ENCODE data around the gene ACBD4.

The ACBD4 gene

DNA sequence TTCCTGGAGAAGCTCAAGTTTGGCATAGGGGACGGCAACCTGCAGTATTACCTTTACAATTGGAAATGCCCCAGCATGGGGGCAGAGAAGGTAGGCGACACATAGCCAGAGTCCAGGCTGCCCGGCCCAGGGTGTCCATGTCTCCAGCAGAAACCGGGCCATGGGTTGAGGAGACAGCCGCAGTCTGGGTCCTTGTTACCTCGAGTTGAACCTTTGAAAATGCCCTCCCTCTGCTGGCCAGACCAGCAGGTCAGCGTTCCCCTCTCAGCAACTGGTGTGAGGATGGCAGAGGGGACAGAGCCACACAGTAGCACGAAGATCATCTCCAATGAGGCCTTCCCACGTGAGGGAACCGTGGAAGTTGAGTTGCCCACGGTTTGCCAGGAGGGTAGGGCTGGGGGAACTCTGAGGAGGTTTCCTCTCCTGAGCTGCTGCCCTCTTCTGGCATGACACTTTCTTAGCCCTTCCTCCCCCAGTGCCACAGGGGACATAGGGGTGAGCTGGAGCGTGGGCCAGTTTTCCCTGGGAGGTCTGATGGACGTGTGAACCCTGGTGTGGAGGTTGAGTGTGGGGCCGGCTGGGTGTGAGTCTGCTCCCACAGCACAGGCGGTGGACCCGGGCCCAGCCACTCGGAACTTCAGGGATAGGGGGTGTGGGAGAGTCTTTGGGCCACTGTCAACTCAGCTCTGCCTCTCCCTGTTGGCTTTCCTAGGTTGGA is 30.4 kb upstream of the ACBD4 start:
- DNase-seq: no peak

DNA sequence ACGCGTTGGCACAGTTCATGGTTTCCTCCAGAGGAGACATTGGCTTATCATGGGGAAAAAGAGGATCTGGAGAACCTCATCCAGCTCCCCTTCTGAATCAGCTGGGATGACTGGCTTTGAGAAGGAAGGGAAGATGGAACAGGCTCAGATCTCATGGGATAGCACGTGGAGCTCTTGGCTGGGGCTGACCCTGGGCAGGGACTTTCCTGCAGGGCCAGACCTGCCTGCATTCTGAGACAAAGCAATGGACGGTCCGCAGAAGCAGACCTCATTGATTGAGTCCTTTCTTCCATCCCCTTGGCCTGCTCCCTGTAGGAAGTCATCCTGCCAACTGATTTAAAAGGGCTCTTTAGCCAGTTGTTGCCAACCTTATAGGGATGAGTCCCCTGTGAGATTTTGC is 29.4 kb upstream of the ACBD4 start:
- no peak for DNase-seq

DNA sequence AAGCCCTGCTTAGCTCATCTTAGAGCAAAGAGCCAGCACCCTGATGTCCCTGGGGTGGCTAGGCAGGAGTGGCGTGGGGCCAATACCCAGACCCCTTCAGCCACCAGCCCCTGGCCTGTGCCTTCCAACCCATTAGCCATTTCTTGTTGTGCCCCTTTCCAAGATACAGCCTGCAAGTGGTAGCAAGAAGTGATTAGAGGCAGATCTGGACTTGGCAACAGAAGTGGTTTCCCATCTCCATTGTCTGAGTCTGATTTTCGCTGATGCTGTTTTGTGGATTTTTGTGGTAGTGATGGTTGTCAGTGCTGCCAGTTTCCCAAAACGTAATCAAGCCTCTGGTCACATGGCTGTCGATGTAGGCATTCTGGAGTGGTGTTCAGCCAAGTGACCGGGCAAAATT is 28.9 kb upstream of the ACBD4 start:
- DNase-seq: no peak

DNA sequence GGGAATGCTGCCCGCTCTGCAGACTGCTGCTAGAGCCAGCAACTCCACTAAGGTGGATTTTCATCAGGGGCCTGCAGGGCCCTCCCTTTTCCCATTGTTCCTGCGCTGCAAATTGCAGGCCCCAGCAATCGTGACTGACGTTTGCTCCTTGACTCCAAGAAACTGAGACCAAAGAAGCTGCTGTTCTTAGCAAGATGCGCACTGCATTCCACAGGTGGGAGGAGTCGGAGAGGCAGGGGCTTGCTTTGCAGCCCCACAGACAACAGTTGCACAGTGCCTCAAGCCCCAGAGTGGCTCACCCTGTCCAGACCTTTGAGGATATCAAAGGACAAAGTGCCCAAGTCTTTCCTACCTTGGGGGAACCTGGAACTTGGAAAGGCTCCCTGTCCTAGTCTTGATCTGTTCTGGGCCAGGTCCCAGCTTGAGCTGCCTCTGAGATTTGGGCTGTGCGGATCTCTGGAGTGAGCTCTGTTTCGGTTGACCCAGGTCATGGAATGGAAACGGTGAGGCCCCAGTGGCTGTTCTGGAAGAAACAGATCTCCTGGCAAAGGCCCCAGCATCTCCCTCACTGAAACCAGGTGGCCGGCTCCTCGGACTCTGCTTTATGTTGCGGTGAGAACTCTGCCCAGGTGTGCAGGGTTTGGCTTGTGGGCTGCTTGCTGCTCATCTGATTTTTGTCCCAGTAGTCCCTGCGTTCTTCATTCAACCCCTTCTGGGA is 28.0 kb upstream of the ACBD4 start:
- no peak for DNase-seq

DNA sequence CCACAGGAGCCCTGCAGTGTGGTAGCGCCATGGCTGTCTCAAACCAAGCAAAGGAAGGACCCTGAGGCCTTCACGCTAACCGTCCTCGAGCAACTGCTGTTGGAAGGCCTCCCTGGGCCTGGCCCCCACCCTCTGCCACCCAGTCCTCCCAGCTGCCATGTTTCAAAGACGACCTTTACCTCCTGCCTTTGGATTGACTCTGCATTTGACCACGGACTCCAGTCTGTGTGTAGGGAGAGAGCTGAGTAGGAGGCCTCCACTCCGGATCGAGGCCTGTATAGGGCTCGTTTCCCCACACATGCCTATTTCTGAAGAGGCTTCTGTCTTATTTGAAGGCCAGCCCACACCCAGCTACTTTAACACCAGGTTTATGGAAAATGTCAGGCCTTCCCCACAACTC is 27.4 kb upstream of the ACBD4 start:
- DNase-seq: no peak

DNA sequence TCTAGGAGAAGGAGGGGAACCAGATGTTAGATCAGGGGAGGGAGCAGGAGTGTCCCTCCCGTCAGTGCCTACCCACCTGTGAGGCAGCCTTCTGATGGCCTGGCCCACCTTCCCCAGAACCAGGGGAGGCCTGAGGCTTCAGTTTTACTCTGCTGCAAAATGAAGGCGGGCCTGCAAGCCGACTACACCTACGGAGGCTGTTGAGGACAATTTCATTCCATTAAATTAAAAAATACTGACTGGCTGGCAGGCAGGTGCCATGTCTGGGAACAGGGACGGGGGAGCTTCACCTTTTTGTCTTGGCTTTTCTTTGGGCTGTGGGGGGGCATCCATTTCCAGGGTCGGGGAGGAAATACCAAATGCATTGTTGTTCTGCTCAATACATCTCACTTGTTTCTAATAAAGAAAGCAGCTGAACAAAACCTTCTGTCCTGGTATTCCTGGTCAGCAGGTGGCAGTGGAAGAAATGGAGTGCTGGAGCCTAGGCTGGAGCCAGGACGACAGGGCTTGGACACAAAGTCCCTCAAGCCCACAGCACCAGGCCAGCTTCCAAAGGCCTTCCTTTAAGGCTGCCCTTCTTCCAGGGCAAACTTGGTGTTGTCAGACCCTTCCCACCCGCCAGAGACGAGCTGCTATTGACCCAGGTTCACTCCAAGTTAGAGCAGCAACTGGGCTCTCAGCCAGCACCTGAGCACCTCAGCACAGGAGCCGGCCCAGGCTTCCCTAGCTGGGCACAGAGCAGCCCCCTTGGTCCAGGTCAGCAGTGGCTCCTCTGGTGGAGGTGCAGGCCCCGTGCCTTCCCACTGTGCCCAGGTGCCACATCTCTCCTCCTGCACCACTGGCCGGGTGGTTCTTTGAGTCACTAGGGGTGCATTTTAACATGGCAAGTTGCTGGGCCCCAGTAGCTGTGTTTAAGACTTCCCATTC is 26.6 kb upstream of the ACBD4 start:
- DNase-seq: no peak

DNA sequence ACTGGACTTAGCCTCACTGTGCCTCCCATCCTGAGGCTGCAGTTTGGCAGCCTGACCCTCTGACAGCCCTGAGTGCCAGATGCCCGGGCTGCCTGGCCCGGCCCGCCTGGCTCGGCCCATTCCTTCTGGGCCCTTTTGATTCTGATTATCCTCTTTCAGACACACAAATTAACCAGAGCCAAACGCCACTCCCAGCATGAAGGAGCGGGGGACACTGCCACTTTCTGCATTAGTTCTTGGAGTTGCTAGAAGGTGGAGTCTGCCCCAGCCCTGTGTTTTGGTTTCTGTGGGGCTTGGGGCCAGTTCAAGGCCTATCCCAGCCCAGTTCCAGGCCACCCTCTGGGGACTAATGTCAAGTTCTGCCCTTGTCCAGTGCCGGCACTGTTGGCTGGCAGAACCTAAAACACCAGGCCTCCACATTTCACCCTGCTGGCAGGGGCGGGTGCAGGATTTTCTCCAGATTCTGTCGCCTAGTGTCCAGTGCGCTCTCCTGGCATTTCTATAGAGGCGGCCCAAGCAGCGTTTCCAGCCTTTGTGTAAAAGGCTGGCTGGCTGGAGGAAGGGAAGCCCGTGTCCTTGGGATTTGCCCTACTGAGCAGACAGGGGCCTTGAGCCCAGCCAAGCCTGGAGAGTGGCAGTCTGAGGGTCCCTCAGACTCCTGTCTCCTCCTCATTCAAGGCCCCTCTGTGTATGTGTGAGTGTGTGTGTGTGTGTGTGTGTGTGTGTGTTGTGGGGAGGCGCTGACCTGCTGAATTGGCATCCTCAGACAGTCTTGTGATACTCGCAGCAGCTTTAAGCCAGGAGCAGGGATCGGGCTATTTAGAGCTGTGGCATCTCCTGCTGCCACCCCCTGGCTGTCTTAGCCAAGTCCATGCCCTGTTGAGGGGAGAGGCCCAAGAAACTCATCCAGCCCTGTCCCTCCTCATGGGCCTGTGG is 24.5 kb upstream of the ACBD4 start:
- no peak for DNase-seq

DNA sequence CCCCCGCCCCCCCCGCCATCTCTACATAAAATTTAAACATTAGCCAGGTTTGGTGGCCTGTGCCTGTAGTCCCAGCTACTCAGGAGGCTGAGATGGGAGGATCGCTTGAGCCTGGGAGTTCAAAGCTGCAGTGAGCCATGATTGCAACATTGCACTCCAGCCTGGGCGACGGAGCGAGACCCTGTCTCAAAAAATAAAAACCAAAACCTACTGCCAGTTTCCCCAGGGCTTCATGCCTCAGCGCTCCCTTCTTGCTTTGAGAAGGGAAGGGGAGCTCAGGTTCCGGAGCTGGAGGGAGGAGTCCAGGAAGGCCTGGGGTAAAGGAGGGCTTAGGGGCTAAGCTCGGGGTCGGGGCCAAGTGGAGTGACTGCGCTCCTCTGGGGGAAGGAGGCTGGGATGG is 23.6 kb upstream of the ACBD4 start:
- DNase-seq: no peak

DNA sequence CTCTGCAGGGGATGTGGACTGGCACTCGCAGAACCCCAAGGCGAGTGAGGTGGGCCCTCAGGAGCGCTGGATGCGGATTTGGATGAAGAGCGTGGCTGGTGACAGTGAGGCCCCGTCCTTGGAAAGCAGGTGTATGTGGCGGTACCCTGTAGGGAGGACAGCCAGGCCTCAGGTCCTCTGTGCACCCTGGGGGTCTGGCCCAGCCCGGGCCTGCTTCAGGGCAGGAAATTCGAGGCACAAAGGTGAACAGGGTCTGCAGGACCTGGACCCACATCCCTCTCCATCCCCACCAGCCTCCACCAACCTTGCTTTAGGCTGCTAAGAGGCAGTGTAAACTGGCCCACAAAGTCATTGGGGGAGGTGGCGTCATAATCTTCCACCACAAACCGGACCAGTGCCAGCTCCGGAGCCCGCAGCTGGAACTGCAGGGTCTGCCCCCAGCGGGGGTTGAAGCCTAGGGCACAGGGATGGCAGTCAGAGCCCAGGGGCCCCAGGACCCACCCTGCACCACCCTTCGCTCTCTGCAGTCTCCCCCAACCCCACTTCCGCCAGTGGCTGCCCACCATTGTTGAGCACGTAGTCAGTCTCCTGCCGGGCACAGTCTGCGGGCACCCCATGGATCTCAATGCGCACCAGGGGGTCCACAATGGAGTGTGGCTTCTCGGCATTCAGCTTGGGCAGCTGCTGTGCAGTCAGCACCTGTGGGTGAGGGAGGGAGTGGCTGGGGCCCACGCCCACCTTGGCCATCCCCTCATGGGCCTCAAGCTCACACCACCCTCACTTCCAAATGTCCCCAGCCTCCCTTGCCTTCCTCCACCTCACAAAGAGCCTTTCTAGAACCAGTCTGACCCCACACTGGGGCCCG is 22.7 kb upstream of the ACBD4 start:
- no peak for DNase-seq

DNA sequence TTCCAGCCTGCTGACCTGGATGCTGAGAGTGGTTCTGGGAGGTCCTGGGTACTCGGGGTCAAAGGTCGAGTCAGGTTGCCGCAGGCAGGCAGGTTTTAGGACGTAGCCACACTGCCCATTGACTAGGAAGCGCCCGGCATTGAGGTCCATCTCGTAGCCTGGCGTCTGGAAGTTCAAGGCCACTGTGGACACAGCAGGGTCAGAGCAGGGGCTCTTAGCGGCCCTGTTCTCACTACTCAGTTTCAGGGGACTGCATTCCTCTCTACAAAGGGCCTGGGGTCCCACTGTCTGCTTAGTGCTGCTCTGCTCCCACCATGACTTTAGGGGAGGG is 22.1 kb upstream of the ACBD4 start:
- DNase-seq: no peak

DNA sequence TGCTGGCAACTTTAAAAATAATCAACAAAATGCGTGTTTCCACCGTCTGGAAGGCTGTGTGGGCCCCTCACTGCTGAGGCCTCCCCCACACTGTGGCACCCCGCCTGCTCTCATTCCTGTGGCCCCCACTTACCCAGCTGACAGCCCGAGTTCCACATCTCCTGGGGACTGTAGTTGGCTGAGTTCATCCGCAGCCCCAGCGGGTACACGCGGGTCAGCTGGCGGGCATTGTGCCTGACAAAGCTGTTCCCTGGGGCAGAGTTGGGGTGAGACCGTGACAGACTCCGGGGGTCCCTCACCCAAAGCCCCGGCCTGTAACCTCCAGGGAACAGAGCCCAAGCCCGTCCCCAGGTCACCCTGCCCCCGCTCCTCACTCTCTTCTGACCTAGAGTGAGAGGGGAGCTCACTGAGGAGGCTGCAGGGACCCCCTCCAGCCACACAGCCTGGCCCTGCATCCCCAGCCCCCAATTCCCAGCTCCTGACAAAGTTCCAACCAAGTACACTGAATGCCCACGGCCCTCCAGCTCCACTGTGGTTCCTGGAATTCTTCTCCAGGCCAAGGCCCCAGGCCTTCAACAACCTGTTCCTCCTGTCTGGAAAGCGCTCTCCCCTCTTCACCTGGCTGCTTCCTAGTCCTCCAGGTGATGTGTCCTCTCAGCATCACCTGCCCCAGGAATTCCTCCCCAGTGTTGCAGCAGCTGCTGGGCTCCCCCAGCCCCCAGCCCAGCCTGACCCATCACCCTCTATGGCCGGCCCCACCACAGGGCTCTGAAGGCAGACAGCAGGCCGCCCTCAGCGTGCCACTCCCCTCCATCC is 21.2 kb upstream of the ACBD4 start:
- DNase-seq: no peak

DNA sequence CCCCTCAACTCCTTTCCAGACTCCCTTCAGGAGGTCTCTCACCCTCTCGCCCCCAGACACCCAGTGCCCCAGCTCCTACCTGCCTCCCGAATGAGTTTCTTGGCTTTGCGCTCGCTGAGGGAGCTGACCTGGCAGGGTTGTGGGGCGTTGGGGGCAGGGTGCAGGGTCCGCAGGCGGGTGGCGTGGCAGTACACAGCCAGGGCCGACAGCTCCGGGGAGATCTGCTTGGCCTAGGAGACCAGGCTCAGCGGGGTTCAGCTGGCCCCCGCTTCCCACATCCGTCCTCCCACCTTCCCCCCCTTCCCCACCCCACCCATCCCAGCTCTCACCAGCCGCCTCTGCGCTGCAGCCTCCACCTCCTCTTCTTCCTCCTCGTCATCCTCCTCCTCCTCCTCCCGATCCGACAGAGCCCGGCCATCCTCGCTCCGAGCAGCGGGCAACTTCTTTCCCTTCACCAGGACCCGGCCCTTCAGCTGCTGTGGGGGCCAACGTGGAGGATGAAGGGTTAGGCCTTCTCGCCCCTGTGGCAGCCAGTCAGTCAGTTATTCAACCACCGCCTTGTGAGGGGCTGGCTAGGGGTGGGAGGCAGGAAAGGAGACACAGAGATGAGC is 20.4 kb upstream of the ACBD4 start:
- DNase-seq: no peak

DNA sequence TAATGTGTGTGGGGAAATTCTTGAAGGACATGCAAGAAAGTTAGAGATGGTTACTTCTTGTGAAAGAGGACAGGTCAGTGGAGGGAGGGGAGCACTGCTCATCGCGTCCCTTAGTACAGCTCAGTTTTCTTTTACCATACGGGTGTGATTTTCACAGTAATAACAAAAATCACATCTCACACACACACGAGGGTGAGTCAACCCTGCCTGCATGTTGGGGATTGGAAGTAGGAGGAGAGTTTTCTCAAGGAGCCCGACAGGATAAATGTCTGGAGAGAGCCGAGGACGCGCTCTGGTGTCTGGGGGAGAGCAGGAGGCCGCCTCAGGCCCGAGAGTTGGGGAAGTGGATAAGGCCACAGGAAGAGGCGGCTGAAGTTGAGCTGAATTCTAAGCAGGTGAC is 19.6 kb upstream of the ACBD4 start:
- no peak for DNase-seq

DNA sequence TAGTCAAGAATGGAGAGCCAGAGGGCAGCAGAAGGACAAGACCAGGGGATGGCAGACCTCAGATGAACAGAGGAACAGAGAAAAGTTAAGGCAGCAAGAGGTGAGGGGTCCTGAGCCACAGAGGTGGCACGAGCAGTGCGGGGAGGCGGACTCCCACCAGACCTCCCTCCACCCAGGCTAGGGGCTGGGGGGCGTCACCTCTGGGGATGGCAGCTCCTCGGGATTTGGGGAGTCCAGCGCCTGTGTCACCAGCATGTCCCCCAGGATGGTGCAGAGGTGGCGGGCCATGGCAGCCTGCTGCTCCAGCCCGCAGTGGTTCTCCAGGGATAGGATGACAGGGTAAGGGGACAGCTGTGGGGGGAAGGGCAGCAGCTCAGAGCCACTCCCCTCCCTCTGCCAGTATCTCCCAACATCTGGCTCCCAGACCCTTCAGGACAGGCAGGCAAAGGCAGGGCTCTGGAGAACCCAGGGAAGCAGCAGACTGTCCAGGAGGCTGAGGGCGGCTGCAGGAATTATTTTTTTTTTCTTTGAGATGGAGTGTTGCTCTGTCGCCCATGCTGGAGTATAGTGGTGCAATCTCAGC is 19.0 kb upstream of the ACBD4 start:
- DNase-seq: no peak

DNA sequence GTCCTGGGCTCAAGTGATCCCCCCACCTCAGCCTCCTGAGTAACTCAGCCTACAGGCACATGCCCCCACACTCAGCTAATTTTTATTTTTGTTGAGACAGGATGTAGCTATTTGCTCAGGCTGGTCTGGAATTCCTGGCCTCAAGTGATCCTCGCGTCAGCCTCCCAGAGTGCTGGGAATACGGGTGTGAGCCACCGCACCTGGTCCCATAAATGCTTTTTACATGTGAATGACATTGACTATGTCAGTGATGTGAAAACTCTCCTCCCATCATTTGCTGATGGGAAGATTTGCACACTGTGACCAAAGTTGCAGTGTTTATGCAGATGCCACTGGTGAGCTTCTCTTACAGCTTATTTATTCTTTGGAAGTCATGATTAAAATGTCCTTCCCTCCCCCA is 18.2 kb upstream of the ACBD4 start:
- DNase-seq: no peak

DNA sequence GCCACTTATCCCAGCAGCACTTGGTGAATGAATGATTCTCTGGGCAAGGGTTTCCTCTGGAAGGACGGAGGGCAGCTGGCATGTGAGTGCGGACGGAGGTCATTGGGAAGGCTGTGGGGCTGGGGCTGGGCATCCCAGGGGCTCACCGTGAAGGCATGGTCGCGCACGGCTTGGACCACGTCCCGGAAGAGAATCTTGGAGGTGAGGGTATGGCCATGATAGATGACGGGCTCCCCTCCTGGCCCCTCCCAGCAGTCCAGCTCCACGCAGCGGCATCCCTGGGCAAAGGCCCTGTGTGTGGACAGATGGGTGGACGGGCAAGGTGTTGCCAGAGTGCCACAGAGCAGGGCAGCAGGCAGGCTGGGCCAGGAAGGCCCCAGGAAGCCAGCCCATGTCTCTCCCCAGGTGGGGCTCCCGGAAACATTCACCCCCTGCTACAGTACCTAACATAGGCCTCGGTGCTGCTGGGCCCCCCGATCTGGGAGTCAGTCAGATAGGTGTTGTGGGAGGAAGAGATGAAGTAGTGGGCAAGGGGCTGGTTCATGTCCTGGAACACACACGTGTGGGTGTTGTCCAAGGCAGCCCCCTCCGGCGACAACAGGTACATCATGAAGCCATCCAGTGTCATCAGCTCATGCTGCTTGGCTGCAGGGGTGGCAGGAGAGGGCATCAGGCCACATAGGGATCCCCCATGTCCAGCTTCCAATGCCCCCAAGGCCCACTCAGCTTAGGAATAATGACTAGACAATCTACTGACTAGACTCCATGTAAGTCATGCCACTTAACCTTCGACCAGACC is 17.4 kb upstream of the ACBD4 start:
- no peak for DNase-seq

DNA sequence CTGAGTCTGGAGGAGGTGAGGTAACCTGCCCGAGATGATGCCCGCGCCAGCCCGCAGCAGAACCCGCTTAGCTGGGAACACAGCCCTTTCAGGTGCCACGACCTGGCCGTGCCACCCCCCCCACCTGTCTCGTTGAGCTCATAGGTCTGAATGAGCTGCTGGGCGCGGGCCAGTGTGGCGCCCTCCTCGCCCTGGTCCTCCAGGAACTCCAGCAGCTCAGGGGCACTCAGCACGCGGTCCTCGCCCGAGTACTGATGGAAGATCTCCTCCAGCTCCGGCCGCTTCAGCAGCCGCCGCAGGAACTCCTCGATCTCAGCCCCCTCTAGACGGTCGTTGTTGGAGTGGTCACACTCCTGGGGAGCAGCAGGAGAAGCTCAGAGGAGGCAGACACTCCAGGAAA is 16.8 kb upstream of the ACBD4 start:
- no peak for DNase-seq

DNA sequence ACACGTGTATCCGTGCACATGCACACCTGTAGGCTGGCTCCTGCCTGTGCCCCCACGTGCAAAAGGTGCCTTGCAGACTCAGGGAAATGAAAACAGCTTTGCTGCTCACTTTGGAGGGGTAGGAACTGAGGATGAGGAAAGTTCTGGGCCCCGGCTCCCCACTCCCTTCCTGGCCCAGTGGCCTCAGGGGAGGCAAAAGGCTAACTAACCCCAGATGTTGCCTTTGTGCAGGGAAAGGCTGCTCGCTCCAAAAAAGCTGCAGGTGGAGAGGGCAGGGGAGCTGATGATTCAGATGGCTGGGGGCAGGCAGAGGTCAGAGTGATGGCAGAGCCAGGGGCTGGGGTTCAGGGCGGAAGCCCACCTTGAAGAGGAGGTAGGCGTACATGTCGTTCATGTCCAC is 15.5 kb upstream of the ACBD4 start:
- DNase-seq: no peak

DNA sequence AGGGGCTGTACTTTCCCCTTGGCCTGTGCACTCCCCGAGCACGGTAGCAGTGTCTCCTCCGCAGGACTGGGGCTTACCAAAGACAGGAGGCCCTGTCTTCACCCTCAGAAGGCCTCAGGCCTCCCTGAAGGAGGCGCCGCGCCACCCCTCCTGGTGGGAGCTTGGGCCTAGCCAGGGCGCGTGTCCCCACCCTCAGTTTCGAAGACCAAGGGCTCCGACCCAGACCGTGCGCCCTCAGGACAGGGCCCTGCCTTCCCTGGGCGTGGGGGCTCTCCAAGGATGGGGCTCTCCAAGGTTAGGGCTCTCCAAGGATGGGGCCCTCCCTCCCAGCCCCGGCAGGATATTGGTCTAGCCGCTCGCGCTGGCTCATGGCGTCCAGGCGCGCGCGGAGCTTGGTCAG is 14.9 kb upstream of the ACBD4 start:
- no peak for DNase-seq
